ENCODE data around the gene NAV2. TPM values are rescaled to one million over a fixed set of nuclear protein-coding genes. Genes with fewer than 3 reads are reported as not detected.

NAV2 gene
- total RNA-seq, 1 donor from 2014 or later, result 44.8 TPM

- no peak for DNase-seq
- intact Hi-C loops (cut with DNase I), result no loop called here
- Histone ChIP-seq H3K27me3 (no peaks in the 10 kb centered on the region), H3K4me3 (no peak overlapping the region), H3K36me3 (no peaks in the 10 kb centered on the region), H3K4me1 (no peaks in the 10 kb centered on the region), H3K9me3 (no peaks in the 10 kb centered on the region), H3K27ac (no peak overlapping the region)
- ATAC-seq, result no peak
- TF ChIP-seq, protein P1, sequence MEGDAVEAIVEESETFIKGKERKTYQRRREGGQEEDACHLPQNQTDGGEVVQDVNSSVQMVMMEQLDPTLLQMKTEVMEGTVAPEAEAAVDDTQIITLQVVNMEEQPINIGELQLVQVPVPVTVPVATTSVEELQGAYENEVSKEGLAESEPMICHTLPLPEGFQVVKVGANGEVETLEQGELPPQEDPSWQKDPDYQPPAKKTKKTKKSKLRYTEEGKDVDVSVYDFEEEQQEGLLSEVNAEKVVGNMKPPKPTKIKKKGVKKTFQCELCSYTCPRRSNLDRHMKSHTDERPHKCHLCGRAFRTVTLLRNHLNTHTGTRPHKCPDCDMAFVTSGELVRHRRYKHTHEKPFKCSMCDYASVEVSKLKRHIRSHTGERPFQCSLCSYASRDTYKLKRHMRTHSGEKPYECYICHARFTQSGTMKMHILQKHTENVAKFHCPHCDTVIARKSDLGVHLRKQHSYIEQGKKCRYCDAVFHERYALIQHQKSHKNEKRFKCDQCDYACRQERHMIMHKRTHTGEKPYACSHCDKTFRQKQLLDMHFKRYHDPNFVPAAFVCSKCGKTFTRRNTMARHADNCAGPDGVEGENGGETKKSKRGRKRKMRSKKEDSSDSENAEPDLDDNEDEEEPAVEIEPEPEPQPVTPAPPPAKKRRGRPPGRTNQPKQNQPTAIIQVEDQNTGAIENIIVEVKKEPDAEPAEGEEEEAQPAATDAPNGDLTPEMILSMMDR (IDR thresholded peaks at IDR 0.05), result no peak
Measured at GRCh38 chr11:19848219-19848618, 135.6 kb downstream of the NAV2 start.

DNA sequence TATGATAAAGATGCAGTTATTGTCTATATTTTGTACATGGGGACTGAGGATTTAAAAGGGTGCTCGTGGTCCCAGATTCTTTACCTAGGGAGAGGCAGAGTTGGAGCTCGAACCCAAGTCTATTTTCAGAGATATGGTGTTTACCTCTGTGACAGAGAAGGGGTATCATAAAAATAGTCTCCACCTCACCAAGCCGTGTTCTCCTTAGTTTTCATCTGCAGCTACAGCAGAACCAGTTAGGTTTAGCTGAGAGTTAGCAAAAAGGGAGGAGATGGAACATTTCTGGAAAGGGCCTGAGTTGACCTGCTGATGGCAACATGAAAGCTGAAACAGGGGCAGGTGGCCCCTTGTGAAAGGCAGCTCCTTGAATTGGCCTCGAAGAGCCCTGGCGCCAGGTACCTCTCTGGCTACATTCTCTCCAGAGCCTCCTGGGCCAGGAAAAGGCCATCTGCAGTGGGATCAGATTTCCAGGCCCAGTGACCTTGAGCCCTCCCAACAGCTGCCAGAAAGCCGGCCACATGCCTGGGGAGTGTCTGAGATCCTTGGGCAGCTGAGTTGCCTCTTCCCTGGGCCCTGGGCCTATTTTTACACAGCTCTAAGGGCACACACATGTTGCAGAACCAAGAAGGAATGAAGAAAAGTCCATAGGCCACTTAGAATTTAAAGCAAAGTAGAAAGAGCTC, 136.6 kb downstream of the NAV2 start:
- Histone ChIP-seq H3K27ac (no peak overlapping the region), H3K36me3 (no peaks in the 10 kb centered on the region), H3K4me1 (no peaks in the 10 kb centered on the region), H3K4me3 (no peak overlapping the region), H3K27me3 (no peaks in the 10 kb centered on the region), H3K9me3 (no peaks in the 10 kb centered on the region)
- TF ChIP-seq, protein P1 (IDR thresholded peaks at IDR 0.05), result no peak
- DNase-seq (no peak), ATAC-seq (no peak)
- intact Hi-C loops (cut with DNase I), result no loop called here

DNA sequence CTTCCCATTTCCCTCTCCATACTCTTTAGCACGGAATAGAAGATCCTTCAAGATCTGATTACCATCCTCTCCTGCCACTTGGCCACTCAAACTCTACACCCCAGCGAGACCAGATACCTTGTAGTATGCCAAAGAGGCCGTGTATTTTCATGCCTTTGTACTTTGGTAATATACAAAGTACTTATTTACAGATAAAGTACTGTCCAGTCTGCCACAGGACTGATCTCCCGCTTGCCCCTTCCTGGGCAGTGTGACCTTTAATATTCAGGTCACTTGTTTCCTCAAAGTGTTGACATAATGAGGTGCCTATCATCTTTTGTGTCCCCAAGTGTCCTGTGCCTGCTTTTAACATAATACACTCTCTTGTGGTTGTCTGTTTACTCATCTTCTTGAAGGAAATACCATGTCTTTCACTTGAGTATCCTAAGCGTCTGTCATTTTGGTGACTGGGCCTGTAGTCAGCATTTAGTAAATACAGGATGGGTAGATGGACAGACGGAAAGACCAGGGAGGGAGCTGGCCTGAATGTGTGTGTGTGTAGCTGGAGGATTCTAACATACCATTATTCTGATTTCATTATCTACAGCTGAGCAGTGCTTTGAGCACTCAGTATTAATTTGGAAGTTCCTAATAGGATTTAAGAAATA, 137.4 kb downstream of the NAV2 start:
- Histone ChIP-seq H3K27me3 (no peaks in the 10 kb centered on the region), H3K4me1 (no peaks in the 10 kb centered on the region), H3K36me3 (no peaks in the 10 kb centered on the region), H3K9me3 (no peaks in the 10 kb centered on the region), H3K4me3 (no peak overlapping the region), H3K27ac (no peak overlapping the region)
- ATAC-seq, result no peak
- TF ChIP-seq, protein P1 (IDR thresholded peaks at IDR 0.05), result no peak
- intact Hi-C loops (cut with DNase I), result no loop called here
- DNase-seq, result no peak

GRCh38 chr11:19852288-19852687, 139.7 kb downstream of the NAV2 start:
- DNase-seq (no peak), ATAC-seq (no peak)
- intact Hi-C loops (cut with DNase I), result no loop called here
- Histone ChIP-seq H3K27me3 (no peaks in the 10 kb centered on the region), H3K36me3 (no peaks in the 10 kb centered on the region), H3K27ac (no peak overlapping the region), H3K4me1 (no peaks in the 10 kb centered on the region), H3K4me3 (no peak overlapping the region), H3K9me3 (no peaks in the 10 kb centered on the region)
- TF ChIP-seq, protein P1 (IDR thresholded peaks at IDR 0.05), result no peak

DNA sequence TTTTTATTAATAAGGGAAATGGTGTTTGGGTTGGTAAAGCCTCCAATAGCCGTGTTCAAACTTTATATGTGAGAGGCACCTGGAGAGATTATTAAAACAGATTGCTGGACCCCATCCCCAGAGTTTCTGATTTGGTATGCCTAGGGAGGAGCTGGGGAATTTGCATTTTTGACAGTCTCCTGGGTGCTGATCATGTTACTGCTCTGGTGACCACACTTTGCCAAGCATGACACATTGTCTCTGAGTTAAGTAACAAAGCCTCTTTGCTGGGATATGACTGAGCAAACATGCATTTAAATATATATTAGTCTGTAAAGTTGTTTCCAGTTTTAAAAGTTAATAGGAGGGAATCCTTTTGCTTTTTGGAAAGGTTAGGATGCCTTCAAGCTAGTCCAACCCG, 140.4 kb downstream of the NAV2 start:
- Histone ChIP-seq H3K4me3 (no peak overlapping the region), H3K27me3 (no peaks in the 10 kb centered on the region), H3K36me3 (no peaks in the 10 kb centered on the region), H3K4me1 (no peaks in the 10 kb centered on the region), H3K27ac (no peak overlapping the region), H3K9me3 (no peaks in the 10 kb centered on the region)
- ATAC-seq (no peak), DNase-seq (no peak)
- intact Hi-C loops (cut with DNase I), result no loop called here
- TF ChIP-seq, protein P1 (IDR thresholded peaks at IDR 0.05), result no peak

Data from upper lobe of right lung (tissue), 1 donor.